ENCODE data around the gene UBE2D4. TPM values are rescaled to one million over a fixed set of nuclear protein-coding genes. Genes with fewer than 3 reads are reported as not detected.
A peak's percentile ranks its signal among the peaks of the same experiment; 100 is the strongest.

UBE2D4 gene
- total RNA-seq, 1 experiment from 2014 or later: 6.4 TPM

- H3T11ph ChIP-seq (ENCODE audit: low read length): no peak overlapping the region
- H3K9me3 ChIP-seq (ENCODE audit: control insufficient read depth, low read depth, low read length): peaks cover 10% of the 10 kb centered on the region
- no peak overlapping the region for H3K56ac ChIP-seq (ENCODE audit: insufficient read length, low read depth, low read length)
- H2BK12ac ChIP-seq (ENCODE audit: insufficient read length, low read depth, low read length): no peak overlapping the region
- no peaks in the 10 kb centered on the region for H3K79me2 ChIP-seq (ENCODE audit: insufficient read depth, low read length)
- H3K9me3 Mint-ChIP-seq: peaks cover 18 to 33% of the 10 kb centered on the region in 2 experiments
- H3K79me1 ChIP-seq (ENCODE audit: insufficient read depth, low read depth, low read length, poor library complexity, severe bottlenecking): no peaks in the 10 kb centered on the region
- H3K4ac ChIP-seq (ENCODE audit: low read depth, low read length): no peak overlapping the region
- H4K5ac ChIP-seq (ENCODE audit: insufficient read length, low read depth, low read length): no peak overlapping the region
- no peak overlapping the region for H2BK20ac ChIP-seq (ENCODE audit: low read depth, low read length, poor library complexity, severe bottlenecking)
- no peak overlapping the region for H2AK5ac ChIP-seq (ENCODE audit: insufficient read length, low read length)
- no CpG with 5 or more reads among the region's 5 CpGs for WGBS (ENCODE audit: extremely low coverage, insufficient read length, low lambda C conversion rate)
- H3K14ac ChIP-seq (ENCODE audit: insufficient read depth, low read length): no peak overlapping the region
- H3K23me2 ChIP-seq (ENCODE audit: insufficient read length, low read depth, low read length, poor library complexity, severe bottlenecking): peaks cover 2% of the 10 kb centered on the region
- no peak overlapping the region for H3K27ac ChIP-seq (ENCODE audit: insufficient read length, low read depth, low read length)
- H3K18ac ChIP-seq (ENCODE audit: insufficient read length, low read depth, low read length): no peak overlapping the region
- DNase-seq: peak; percentile 62
- peaks cover 6 to 21% (median 14%) of the 10 kb centered on the region in 3 experiments for H3K36me3 Mint-ChIP-seq (ENCODE audit: insufficient read depth in 1 of 3, low read depth in 3 of 3)
- no peak for TF ChIP-seq CTCF (conservative IDR thresholded peaks at IDR 0.05)
- no peak overlapping the region for H4K91ac ChIP-seq (ENCODE audit: insufficient read length, low read depth, low read length)
- no peaks in the 10 kb centered on the region for H3K27me3 ChIP-seq (ENCODE audit: insufficient read depth, low read length)
- H2AFZ ChIP-seq (ENCODE audit: low read length): no peak overlapping the region
- no peak overlapping the region for H3K27ac Mint-ChIP-seq
- H4K8ac ChIP-seq (replicated peaks; ENCODE audit: insufficient read length, low read depth, low read length): no peak overlapping the region
- H3K4me1 Mint-ChIP-seq: peaks cover 18 to 19% of the 10 kb centered on the region in 2 experiments
- H2BK5ac ChIP-seq (ENCODE audit: insufficient read length, low read length): no peak overlapping the region
- no peak overlapping the region for H3K4me2 ChIP-seq (ENCODE audit: insufficient read depth, insufficient read length, low read length)
- no peak overlapping the region for H2BK120ac ChIP-seq (ENCODE audit: low read depth, low read length, poor library complexity, severe bottlenecking)
- no peak overlapping the region for H2BK15ac ChIP-seq (ENCODE audit: low read depth, low read length)
- no peak overlapping the region for H3K4me3 Mint-ChIP-seq
- no peaks in the 10 kb centered on the region for H4K20me1 ChIP-seq (ENCODE audit: control insufficient read depth, insufficient read depth, insufficient read length)
- H3K4me1 ChIP-seq (ENCODE audit: insufficient read depth, low read length): no peaks in the 10 kb centered on the region
- no peak overlapping the region for H3K9ac ChIP-seq (ENCODE audit: extremely low read depth, insufficient read length, low read length)
- no peak overlapping the region for H3K23ac ChIP-seq (ENCODE audit: insufficient read length, low read depth, low read length)
- peaks cover 1% of the 10 kb centered on the region for H3K27me3 Mint-ChIP-seq (ENCODE audit: low read depth)
Measured at GRCh38 chr7:43914795-43915194, 11.4 kb upstream of the UBE2D4 start.
